ENCODE results near the gene SPRR2F. TPM values are rescaled to one million over a fixed set of nuclear protein-coding genes. Genes with fewer than 3 reads are reported as not detected.

The SPRR2F gene
- not detected in 2 replicates for total RNA-seq

GRCh38 chr1:153113416-153113815, at the start of gene SPRR2F:
Gene SPRR2F (minus strand): TSS chr1:153113516. CDS start chr1:153112733, 783 bp downstream.
- ChIA-PET CTCF (no interaction called here), POLR2A (no interaction called here)
- H3K27ac Mint-ChIP-seq = no peak within 1 kb of the TSS
- intact Hi-C loops (cut with micrococcal nuclease) = no loop called here
- no peak for ATAC-seq (ENCODE audit: low read depth)
- H3K4me1 Mint-ChIP-seq = no peaks in the 10 kb centered on the region
- no peak for TF ChIP-seq CTCF (IDR thresholded peaks at IDR 0.05)
- H3K9me3 Mint-ChIP-seq = peaks cover under 1% of the 10 kb centered on the region
- peaks cover 23% of the 10 kb centered on the region for H3K27me3 Mint-ChIP-seq
- H3K4me3 Mint-ChIP-seq = no peak within 1 kb of the TSS
- no peaks in the 10 kb centered on the region for H3K36me3 Mint-ChIP-seq (ENCODE audit: low read depth)
- DNase-seq = no peak

- no peaks in the 10 kb centered on the region for H3K4me1 Mint-ChIP-seq
- peaks cover 18% of the 10 kb centered on the region for H3K9me3 Mint-ChIP-seq
- ChIA-PET POLR2A (no interaction called here), CTCF (interaction anchor here (0.8 kb wide), 1 partner anchor 191 kb away, joined by 3 read pairs; no protein-coding TSS in a partner anchor)
- no peak for TF ChIP-seq CTCF (IDR thresholded peaks at IDR 0.05)
- intact Hi-C loops (cut with micrococcal nuclease) = no loop called here
- peaks cover 12% of the 10 kb centered on the region for H3K27me3 Mint-ChIP-seq
- no peak for DNase-seq
- ATAC-seq (ENCODE audit: low read depth) = no peak
- H3K27ac Mint-ChIP-seq = no peak overlapping the region
- H3K4me3 Mint-ChIP-seq = no peak overlapping the region
- H3K36me3 Mint-ChIP-seq (ENCODE audit: low read depth) = no peaks in the 10 kb centered on the region
Measured at GRCh38 chr1:153155541-153155940, 42.2 kb upstream of the SPRR2F start.

GRCh38 chr1:153152481-153152880, 39.2 kb upstream of the SPRR2F start:
- Mint-ChIP-seq H3K27me3 (peaks cover 15% of the 10 kb centered on the region), H3K36me3 (ENCODE audit: low read depth) (no peaks in the 10 kb centered on the region), H3K9me3 (peaks cover 3% of the 10 kb centered on the region), H3K27ac (no peak overlapping the region), H3K4me3 (no peak overlapping the region), H3K4me1 (no peaks in the 10 kb centered on the region)
- DNase-seq = no peak
- ChIA-PET CTCF (no interaction called here), POLR2A (no interaction called here)
- intact Hi-C loops (cut with micrococcal nuclease) = no loop called here
- ATAC-seq (ENCODE audit: low read depth) = no peak
- TF ChIP-seq CTCF (IDR thresholded peaks at IDR 0.05) = no peak

GRCh38 chr1:153150846-153151245, 37.5 kb upstream of the SPRR2F start, which contains the start of gene SPRR2G:
Gene SPRR2G (minus strand): TSS chr1:153150890. CDS start chr1:153150110, 780 bp downstream.
- CTCF ChIA-PET = no interaction called here
- DNase-seq = no peak
- no peak for TF ChIP-seq CTCF (IDR thresholded peaks at IDR 0.05)

GRCh38 chr1:153141377-153141776, 28.1 kb upstream of the SPRR2F start:
- CTCF ChIA-PET = no interaction called here
- DNase-seq (no peak), ATAC-seq (ENCODE audit: low read depth) (no peak)
- no peaks in the 10 kb centered on the region for H3K36me3 Mint-ChIP-seq (ENCODE audit: low read depth)
- H3K4me3 Mint-ChIP-seq = no peak overlapping the region
- POLR2A ChIA-PET = no interaction called here
- H3K27ac Mint-ChIP-seq = no peak overlapping the region
- H3K27me3 Mint-ChIP-seq = peaks cover 20% of the 10 kb centered on the region
- intact Hi-C loops (cut with micrococcal nuclease) = no loop called here
- H3K4me1 Mint-ChIP-seq = no peaks in the 10 kb centered on the region
- no peaks in the 10 kb centered on the region for H3K9me3 Mint-ChIP-seq
- TF ChIP-seq CTCF (IDR thresholded peaks at IDR 0.05) = no peak

More at GRCh38 chr1:153150846-153151245, 37.5 kb upstream of the SPRR2F start, which contains the start of gene SPRR2G:
- Mint-ChIP-seq H3K27ac (no peak within 1 kb of the TSS), H3K4me1 (no peaks in the 10 kb centered on the region), H3K36me3 (ENCODE audit: low read depth) (no peaks in the 10 kb centered on the region), H3K27me3 (peaks cover 19% of the 10 kb centered on the region), H3K4me3 (no peak within 1 kb of the TSS), H3K9me3 (no peaks in the 10 kb centered on the region)
- ATAC-seq (ENCODE audit: low read depth) = no peak
- POLR2A ChIA-PET = no interaction called here
- intact Hi-C loops (cut with micrococcal nuclease) = no loop called here

All from activated B cell treated with CpG ODN at 0.5 μM for 24 hours (primary cell).